GM18519 (cell line): ENCODE data around the gene ANKRD30B.
"Not testable (repeated sequence)": the region's sequence is repeated elsewhere in the genome, so short reads cannot be mapped to it uniquely, and the experiment has no call there.

Experiments
- ATAC-seq: cut with Tn5 transposase; IDR thresholded peaks from one replicate; pipeline ENCODE4 v1.9.1; 2021; ENCODE audit warnings: mild to moderate bottlenecking, moderate library complexity; ENCODE audit not compliant: unreplicated experiment, low FRiP score

ANKRD30B gene

DNA sequence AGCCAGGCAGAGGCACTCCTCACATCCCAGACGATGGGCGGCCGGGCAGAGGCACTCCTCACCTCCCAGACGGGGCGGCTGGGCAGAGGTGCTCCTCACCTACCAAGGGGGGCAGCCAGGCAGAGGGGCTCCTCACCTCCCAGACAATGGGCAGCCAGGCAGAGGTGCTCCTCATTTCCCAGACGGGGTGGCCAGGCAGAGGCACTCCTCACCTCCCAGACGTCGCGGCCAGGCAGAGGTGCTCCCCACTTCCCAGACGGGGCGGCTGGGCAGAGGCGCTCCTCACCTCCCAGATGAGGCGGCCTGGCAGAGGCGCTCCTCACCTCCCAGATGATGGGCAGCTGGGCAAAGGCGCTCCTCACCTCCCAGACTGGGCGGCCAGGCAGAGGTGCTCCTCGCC lies 107.7 kb downstream of the ANKRD30B start:
- ATAC-seq = not testable (repeated sequence)

DNA sequence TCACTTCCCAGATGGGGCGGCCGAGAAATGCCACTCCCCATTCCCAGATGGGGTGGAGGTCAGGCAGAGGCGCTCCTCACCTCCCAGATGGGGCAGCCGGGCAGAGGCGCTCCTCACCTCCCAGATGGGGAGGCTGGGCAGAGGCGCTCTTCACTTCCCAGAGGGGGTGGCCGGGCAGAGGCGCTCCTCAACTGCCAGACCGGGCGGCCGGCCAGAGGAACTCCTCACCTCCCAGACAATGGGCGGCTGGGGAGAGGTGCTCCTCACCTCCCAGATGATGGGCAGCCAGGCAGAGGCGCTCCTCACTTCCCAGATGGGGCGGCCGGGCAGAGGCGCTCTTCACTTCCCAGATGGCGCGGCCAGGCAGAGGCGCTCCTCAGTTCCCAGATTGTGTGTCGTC lies 108.3 kb downstream of the ANKRD30B start:
- not testable (repeated sequence) for ATAC-seq

DNA sequence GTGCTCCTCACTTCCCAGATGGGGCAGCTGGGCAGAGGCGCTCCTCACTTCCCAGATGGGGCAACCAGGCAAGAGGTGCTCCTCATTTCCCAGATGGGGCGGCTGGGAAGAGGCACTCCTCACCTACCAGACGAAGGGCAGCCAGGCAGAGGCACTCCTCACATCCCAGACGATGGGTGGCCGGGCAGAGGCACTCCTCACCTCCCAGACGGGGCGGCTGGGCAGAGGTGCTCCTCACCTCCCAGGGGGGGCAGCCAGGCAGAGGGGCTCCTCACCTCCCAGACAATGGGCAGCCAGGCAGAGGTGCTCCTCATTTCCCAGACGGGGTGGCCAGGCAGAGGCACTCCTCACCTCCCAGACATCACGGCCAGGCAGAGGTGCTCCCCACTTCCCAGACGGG lies 110.5 kb downstream of the ANKRD30B start:
- not testable (repeated sequence) for ATAC-seq

- ATAC-seq = not testable (repeated sequence)
These were observed 112.0 kb downstream of the ANKRD30B start for GRCh38 chr18:14859995-14860394.

GRCh38 chr18:14866426-14866825 lies 118.5 kb downstream of the ANKRD30B start:
- not testable (repeated sequence) for ATAC-seq

DNA sequence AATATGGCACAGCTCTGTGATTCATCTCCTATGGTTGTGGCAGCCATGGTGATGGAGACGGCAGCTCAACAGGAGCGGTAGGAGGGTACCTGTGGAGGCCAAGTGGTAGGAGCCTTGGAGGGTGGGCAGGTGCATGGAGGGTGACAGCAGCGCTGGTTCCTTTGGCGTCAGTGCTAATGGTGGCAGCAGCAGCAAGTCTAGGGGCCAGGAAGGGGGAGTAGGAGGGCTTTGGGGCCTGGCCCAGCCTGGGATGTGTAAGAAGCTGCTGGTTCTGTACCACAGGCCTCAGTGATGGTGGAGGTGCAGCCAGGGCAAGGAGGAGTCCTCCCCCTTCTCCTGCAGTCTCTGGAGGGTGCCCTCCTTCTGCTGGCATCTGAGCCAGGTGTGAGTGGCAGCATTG lies 120.0 kb downstream of the ANKRD30B start:
- not testable (repeated sequence) for ATAC-seq

- ATAC-seq = not testable (repeated sequence)
These were observed 120.9 kb downstream of the ANKRD30B start for GRCh38 chr18:14868825-14869224.

- ATAC-seq = not testable (repeated sequence)
These were observed 130.9 kb downstream of the ANKRD30B start for GRCh38 chr18:14878826-14879225.

DNA sequence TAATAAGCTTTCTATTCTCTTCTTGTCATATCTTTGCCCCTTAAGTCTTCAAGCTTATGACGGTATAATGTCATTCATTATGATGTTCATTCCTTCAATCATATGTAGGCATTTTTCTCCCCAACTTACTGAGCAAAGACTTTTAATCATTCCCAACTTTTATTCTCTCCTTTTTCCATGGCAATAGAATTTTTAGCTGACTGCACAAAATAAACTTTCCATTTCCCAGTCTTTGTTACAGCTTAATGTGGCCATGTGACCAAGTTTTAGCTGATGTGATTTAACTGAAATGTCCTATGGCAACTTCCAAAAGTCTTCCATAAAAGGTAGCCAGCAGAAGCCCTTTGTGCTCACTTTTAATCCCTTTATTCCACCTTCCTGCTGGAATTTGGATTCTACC lies 152.5 kb downstream of the ANKRD30B start:
- ATAC-seq = no peak
